MM.1S (cell line): Measurements from ENCODE around the gene POLD2.

ENCODE experiments used
- DNase-seq: peaks from one replicate; pipeline ENCODE4 v3.0.0-alpha.2; 2015
- H2AFZ ChIP-seq: fragments of 300-600 bp; sonication (generic); 2 replicates; pipeline ENCODE4 v1.6.0; 2016; ENCODE audit warnings: antibody characterized with exemption, low read length
- H3F3A ChIP-seq: fragments of 300-600 bp; sonication (generic); 2 replicates; pipeline ENCODE4 v1.6.1; 2016; ENCODE audit warnings: mild to moderate bottlenecking, antibody characterized with exemption, low read length, moderate library complexity, mixed read lengths; ENCODE audit not compliant: insufficient read depth
- H3K27ac ChIP-seq: fragments of 300-600 bp; sonication (generic); 2 replicates; pipeline ENCODE4 v1.5.1; 2016; ENCODE audit warnings: mild to moderate bottlenecking, low read length
- H3K27me3 ChIP-seq: fragments of 300-600 bp; sonication (generic); replicated peaks from 2 replicates; pipeline ENCODE4 v1.6.0; 2016; ENCODE audit warnings: low read length; ENCODE audit not compliant: insufficient read depth
- H3K36me3 ChIP-seq: fragments of 300-600 bp; sonication (generic); replicated peaks from 2 replicates; pipeline ENCODE4 v1.6.1; 2016; ENCODE audit warnings: mild to moderate bottlenecking, low read length, mixed read lengths; ENCODE audit not compliant: insufficient read depth
- H3K4me1 ChIP-seq: fragments of 300-600 bp; sonication (generic); 2 replicates; pipeline ENCODE4 v1.6.1; 2016; ENCODE audit warnings: low read length, mixed read lengths
- H3K4me2 ChIP-seq: fragments of 300-600 bp; sonication (generic); 2 replicates; pipeline ENCODE4 v1.6.0; 2016; ENCODE audit warnings: low read depth, low read length
- H3K4me3 ChIP-seq: fragments of 300-600 bp; sonication (generic); 2 replicates; pipeline ENCODE4 v1.5.1; 2016; ENCODE audit warnings: low read length, mixed read lengths
- H3K79me2 ChIP-seq: fragments of 300-600 bp; sonication (generic); 2 replicates; pipeline ENCODE4 v1.6.1; 2016; ENCODE audit warnings: mixed run types, low read length, mixed read lengths
- H3K9ac ChIP-seq: fragments of 300-600 bp; sonication (generic); 2 replicates; pipeline ENCODE4 v1.6.1; 2016; ENCODE audit warnings: low read length, mixed read lengths
- H3K9me2 ChIP-seq: fragments of 300-600 bp; sonication (generic); replicated peaks from 2 replicates; pipeline ENCODE4 v1.6.1; 2016; ENCODE audit warnings: mild to moderate bottlenecking, low read length, mixed read lengths; ENCODE audit not compliant: insufficient read depth
- H3K9me3 ChIP-seq: fragments of 300-600 bp; sonication (generic); replicated peaks from 2 replicates; pipeline ENCODE4 v1.6.1; 2016; ENCODE audit warnings: mild to moderate bottlenecking, low read length, mixed read lengths; ENCODE audit not compliant: insufficient read depth
- H4K20me1 ChIP-seq: fragments of 300-600 bp; sonication (generic); 2 replicates; pipeline ENCODE4 v1.6.1; 2016; ENCODE audit warnings: mild to moderate bottlenecking, low read length, moderate library complexity, mixed read lengths; ENCODE audit not compliant: insufficient read depth
- CTCF ChIP-seq: fragments of 300-600 bp; sonication (generic); IDR thresholded peaks from 2 replicates; pipeline ENCODE4 v1.5.1; 2016; ENCODE audit warnings: antibody characterized with exemption, low read length, mixed read lengths
- EZH2 ChIP-seq: fragments of 300-600 bp; sonication (generic); optimal IDR thresholded peaks from 2 replicates; pipeline ENCODE3; 2017; ENCODE audit warnings: low read depth, mild to moderate bottlenecking, antibody characterized with exemption, low read length, mixed read lengths
- EZH2phosphoT487 ChIP-seq: fragments of 300-600 bp; sonication (generic); IDR thresholded peaks from 2 replicates; pipeline ENCODE4 v1.6.1; 2018; ENCODE audit warnings: antibody characterized with exemption, low read length

The POLD2 gene

DNA sequence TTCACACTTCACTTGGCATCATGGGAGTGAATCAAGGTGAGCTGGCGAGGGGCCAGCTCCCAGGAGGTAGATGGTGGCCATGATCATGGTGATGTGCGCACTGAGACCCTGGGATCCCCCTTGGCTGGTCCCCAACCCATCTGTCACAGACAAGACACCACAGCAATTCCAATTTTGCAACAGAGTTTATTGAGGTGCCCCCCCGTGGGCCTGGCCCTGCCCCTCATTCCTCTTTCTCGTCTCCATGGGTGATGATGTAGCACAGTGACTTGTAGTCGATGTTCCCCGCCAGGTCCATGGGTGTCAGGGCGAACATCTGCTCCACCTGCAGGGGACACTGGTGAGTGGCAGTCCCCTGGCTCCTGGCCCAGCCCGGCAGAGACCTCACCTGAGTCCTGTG lies 15.3 kb upstream of the POLD2 start:
- no peaks in the 10 kb centered on the region for H4K20me1 ChIP-seq
- TF ChIP-seq EZH2 = no peak
- no peak for TF ChIP-seq EZH2phosphoT487
- TF ChIP-seq CTCF = no peak
- no peaks in the 10 kb centered on the region for H3K9me3 ChIP-seq
- H3K4me1 ChIP-seq = no peaks in the 10 kb centered on the region
- H3K79me2 ChIP-seq = no peaks in the 10 kb centered on the region
- no peak overlapping the region for H3K9ac ChIP-seq
- H3K9me2 ChIP-seq = no peaks in the 10 kb centered on the region
- no peaks in the 10 kb centered on the region for H3K27me3 ChIP-seq
- no peak for DNase-seq
- no peak overlapping the region for H3K4me3 ChIP-seq
- H3K36me3 ChIP-seq = no peaks in the 10 kb centered on the region
- no peak overlapping the region for H3K4me2 ChIP-seq
- no peak overlapping the region for H3K27ac ChIP-seq
- no peak overlapping the region for H2AFZ ChIP-seq
- no peaks in the 10 kb centered on the region for H3F3A ChIP-seq

DNA sequence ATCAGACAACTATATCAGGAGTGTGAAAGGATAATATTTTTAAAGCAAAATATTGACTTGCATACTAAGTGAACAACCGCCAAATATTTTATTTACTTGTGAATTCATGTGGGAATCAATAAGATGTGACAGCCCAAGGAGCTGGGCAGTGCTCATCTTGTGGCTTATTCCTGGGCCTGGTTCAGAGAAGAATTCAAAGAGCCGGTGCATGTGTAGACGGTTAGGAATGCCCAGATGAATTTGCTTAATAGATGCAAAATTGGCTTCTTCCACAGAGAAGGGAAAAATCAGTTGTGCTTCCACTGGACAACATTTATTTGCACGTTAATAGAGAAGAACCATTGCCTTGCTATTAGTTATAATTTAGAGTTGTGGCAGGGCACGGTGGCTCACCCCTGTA lies 13.4 kb upstream of the POLD2 start:
- Histone ChIP-seq H3F3A (no peaks in the 10 kb centered on the region), H3K4me3 (no peak overlapping the region), H3K79me2 (no peaks in the 10 kb centered on the region), H2AFZ (no peak overlapping the region), H4K20me1 (no peaks in the 10 kb centered on the region), H3K27me3 (no peaks in the 10 kb centered on the region), H3K36me3 (no peaks in the 10 kb centered on the region), H3K9me2 (no peaks in the 10 kb centered on the region), H3K9me3 (no peaks in the 10 kb centered on the region), H3K27ac (no peak overlapping the region), H3K4me1 (no peaks in the 10 kb centered on the region), H3K9ac (no peak overlapping the region), H3K4me2 (no peak overlapping the region)
- no peak for DNase-seq
- TF ChIP-seq EZH2phosphoT487 (no peak), EZH2 (no peak), CTCF (no peak)

DNA sequence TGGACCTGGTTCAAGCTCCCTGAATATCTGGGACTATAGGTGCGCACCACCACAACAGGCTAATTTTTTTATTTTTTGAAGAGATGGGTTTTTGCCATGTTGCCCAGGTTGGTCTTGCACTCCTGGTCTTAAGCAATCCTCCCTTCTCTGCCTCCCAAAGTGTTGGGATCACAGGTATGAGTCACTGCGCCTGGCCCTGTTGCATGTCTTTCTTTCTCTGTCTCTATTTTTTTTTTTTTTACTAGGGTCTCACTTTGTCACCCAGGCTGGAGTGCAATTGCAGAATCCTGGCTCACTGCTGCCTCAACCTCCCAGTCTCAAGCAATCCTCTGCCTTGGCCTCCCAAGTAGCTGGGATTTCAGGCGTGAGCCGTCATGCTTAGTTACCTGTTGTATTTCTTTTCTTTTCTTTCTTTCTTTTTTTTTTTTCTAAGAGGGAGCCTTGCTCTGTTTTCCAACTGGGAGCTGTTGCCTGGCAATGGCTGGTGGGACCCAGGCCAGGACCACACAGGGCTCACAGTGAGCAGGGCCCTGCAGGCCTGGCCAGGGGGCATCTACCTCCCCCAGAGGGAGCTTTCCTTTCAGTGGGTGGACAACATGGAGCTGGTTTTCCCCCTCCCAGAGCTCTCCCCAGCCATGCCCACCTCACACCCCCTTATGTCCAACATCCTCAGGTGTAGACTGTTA lies 11.7 kb upstream of the POLD2 start:
- no peaks in the 10 kb centered on the region for H3K36me3 ChIP-seq

More for the DNA sequence above, 11.7 kb upstream of the POLD2 start:
- Histone ChIP-seq H3K27me3 (no peaks in the 10 kb centered on the region), H4K20me1 (no peaks in the 10 kb centered on the region), H3K4me1 (no peaks in the 10 kb centered on the region), H3F3A (no peaks in the 10 kb centered on the region), H3K9me2 (no peaks in the 10 kb centered on the region), H3K9ac (no peak overlapping the region), H3K79me2 (no peaks in the 10 kb centered on the region), H3K4me3 (no peak overlapping the region), H3K27ac (no peak overlapping the region), H3K4me2 (no peak overlapping the region), H3K9me3 (no peaks in the 10 kb centered on the region), H2AFZ (no peak overlapping the region)
- TF ChIP-seq EZH2 (no peak), EZH2phosphoT487 (no peak), CTCF (no peak)
- DNase-seq = no peak
